DND-41 (cell line): ENCODE data around the gene VWA2.

Experiments used
- ATAC-seq: fragments of 200-7000 bp; cut with Tn5 transposase; 3 replicates; pipeline ENCODE4 v1.9.1; 2021; ENCODE audit warnings: low read depth; ENCODE audit not compliant: insufficient read depth
- DNase-seq: peaks from one replicate; pipeline ENCODE4 v3.0.0-alpha.2; 2020
- H2AFZ ChIP-seq: 2 replicates; pipeline ENCODE4 v1.6.0; 2012; ENCODE audit warnings: low read depth, low read length
- H3K27ac ChIP-seq: 2 replicates; pipeline ENCODE4 v1.5.1; 2012; ENCODE audit warnings: low read length, inconsistent platforms
- H3K27me3 ChIP-seq: fragments of 200-600 bp; sonication (generic); 2 replicates; pipeline ENCODE4 v1.6.0; 2012; ENCODE audit warnings: low read length, mild to moderate bottlenecking, inconsistent platforms; ENCODE audit not compliant: insufficient read depth, poor library complexity
- H3K36me3 ChIP-seq: 2 replicates; pipeline ENCODE4 v1.5.1; 2012; ENCODE audit warnings: low read length, inconsistent platforms; ENCODE audit not compliant: insufficient read depth
- H3K4me1 ChIP-seq: 2 replicates; pipeline ENCODE4 v1.5.1; 2012; ENCODE audit warnings: mild to moderate bottlenecking, low read length; ENCODE audit not compliant: insufficient read depth
- H3K4me2 ChIP-seq: 2 replicates; pipeline ENCODE4 v1.6.0; 2012; ENCODE audit warnings: mild to moderate bottlenecking, moderate library complexity, low read length, inconsistent platforms; ENCODE audit not compliant: insufficient read depth
- H3K4me3 ChIP-seq, 2 experiments: fragments of 200-600 bp in 1 of 2; shearing (Covaris generic) in 1 of 2; 2 replicates each; pipeline ENCODE4 v1.5.1; 2012 to 2016; ENCODE audit warnings: inconsistent platforms in 2 of 2, low read length in 2 of 2, mild to moderate bottlenecking in 2 of 2, low read depth in 1 of 2, moderate library complexity in 1 of 2
- H3K79me2 ChIP-seq: 2 replicates; pipeline ENCODE4 v1.6.0; 2012; ENCODE audit warnings: low read length, inconsistent platforms; ENCODE audit not compliant: insufficient read depth
- H3K9ac ChIP-seq: 2 replicates; pipeline ENCODE4 v1.6.0; 2012; ENCODE audit warnings: low read depth, mild to moderate bottlenecking, inconsistent platforms, low read length, moderate library complexity
- H3K9me3 ChIP-seq: 2 replicates; pipeline ENCODE4 v1.5.1; 2012; ENCODE audit warnings: low read length, moderate library complexity, mild to moderate bottlenecking, inconsistent platforms; ENCODE audit not compliant: insufficient read depth, severe bottlenecking
- H4K20me1 ChIP-seq: 2 replicates; pipeline ENCODE4 v1.6.0; 2012; ENCODE audit warnings: low read length; ENCODE audit not compliant: insufficient read depth
- CTCF ChIP-seq: IDR thresholded peaks from 2 replicates; pipeline ENCODE4 v1.5.1; 2012; ENCODE audit warnings: borderline replicate concordance, low read length, moderate library complexity, mild to moderate bottlenecking; ENCODE audit not compliant: poor library complexity, severe bottlenecking; ENCODE audit errors: extremely low read depth
- EZH2 ChIP-seq: IDR thresholded peaks from 3 replicates; pipeline ENCODE4 v1.6.1; 2012; ENCODE audit warnings: borderline replicate concordance, low read depth, mild to moderate bottlenecking, moderate library complexity, low read length, inconsistent platforms; ENCODE audit not compliant: severe bottlenecking

The VWA2 gene

DNA sequence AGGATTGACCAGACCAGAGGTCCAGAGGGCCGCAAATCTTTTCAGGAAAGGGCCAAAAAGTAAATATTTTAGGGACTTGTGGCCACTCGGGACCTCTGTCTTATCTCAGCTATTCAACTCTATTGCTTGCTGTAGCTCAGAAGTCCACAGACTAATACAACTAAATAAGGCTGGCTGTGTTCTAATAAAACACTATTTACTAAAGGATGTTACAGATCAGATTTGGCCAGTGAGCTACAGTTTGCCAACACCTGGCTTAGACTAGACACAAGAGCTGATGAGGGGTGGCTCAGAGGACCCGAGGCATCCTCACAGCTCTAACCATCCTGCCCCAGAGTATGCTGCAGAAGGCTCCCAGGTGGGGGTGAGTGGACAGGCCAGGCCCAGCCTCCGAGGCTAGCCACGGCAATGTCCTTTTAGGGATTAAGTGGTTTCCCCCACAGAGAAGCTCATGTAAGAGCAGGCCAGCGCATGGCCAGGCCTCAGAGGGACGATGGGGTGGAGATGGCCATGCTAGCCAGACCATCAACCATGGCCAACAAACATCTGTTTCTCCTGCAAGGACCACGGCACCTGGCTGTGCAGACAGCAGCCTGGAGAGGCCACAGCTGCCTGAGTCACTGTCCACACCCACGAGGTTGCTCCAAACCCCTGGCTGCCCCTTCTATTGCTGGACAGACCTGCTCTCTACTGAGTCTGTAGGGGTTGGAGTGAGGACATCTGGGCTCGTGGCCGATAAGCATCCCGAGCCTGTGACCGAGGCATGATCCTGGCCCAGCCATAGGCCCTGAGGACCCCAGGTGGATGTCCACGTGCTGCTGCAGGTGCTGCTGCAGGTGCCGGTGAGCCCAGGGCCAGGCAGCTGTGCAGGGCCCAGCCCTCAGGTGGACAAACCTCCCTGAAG lies 88.7 kb downstream of the VWA2 start:
- Histone ChIP-seq H3K27me3 (peaks cover 12% of the 10 kb centered on the region), H3K9me3 (no peaks in the 10 kb centered on the region), H3K36me3 (no peaks in the 10 kb centered on the region), H3K4me1 (no peaks in the 10 kb centered on the region), H3K27ac (no peak overlapping the region), H3K79me2 (no peaks in the 10 kb centered on the region), H4K20me1 (peaks cover 5% of the 10 kb centered on the region; the same call in 1 of the 2 replicates), H3K9ac (no peak overlapping the region), H3K4me3 (no peak overlapping the region), H3K4me2 (no peak overlapping the region), H2AFZ (no peak overlapping the region)
- DNase-seq (no peak), ATAC-seq (no peak)
- TF ChIP-seq EZH2 (no peak), CTCF (no peak)

GRCh38 chr10:114328441-114328812 lies 89.4 kb downstream of the VWA2 start:
- no peak overlapping the region for H2AFZ ChIP-seq
- H3K4me3 ChIP-seq: no peak overlapping the region
- H4K20me1 ChIP-seq: peaks cover 5% of the 10 kb centered on the region; the same call in 1 of the 2 replicates
- no peaks in the 10 kb centered on the region for H3K4me1 ChIP-seq
- ATAC-seq: no peak
- peaks cover 12% of the 10 kb centered on the region for H3K27me3 ChIP-seq
- no peaks in the 10 kb centered on the region for H3K79me2 ChIP-seq
- no peaks in the 10 kb centered on the region for H3K36me3 ChIP-seq
- H3K27ac ChIP-seq: no peak overlapping the region
- H3K9me3 ChIP-seq: no peaks in the 10 kb centered on the region
- no peak for DNase-seq
- TF ChIP-seq CTCF (no peak), EZH2 (no peak)
- H3K9ac ChIP-seq: no peak overlapping the region
- H3K4me2 ChIP-seq: no peak overlapping the region

- no peak overlapping the region for H2AFZ ChIP-seq
- no peak overlapping the region for H3K4me2 ChIP-seq
- no peaks in the 10 kb centered on the region for H3K36me3 ChIP-seq
- no peaks in the 10 kb centered on the region for H3K79me2 ChIP-seq
- TF ChIP-seq EZH2 (no peak), CTCF (no peak)
- no peak overlapping the region for H3K9ac ChIP-seq
- ATAC-seq (no peak), DNase-seq (no peak)
- H3K9me3 ChIP-seq: no peaks in the 10 kb centered on the region
- no peaks in the 10 kb centered on the region for H3K4me1 ChIP-seq
- H3K4me3 ChIP-seq: no peak overlapping the region
- peaks cover 12% of the 10 kb centered on the region for H3K27me3 ChIP-seq
- peaks cover 5% of the 10 kb centered on the region; the same call in 1 of the 2 replicates for H4K20me1 ChIP-seq
- H3K27ac ChIP-seq: no peak overlapping the region
These were observed 89.8 kb downstream of the VWA2 start for GRCh38 chr10:114328874-114329273.
